ENCODE measurements around the gene CMTM4. TPM values are rescaled to one million over a fixed set of nuclear protein-coding genes. Genes with fewer than 3 reads are reported as not detected.
"Not testable (repeated sequence)": the region's sequence is repeated elsewhere in the genome, so short reads cannot be mapped to it uniquely, and the experiment has no call there.

CMTM4 gene
- total RNA-seq, 1 experiment from 2014 or later: 34.4 TPM

DNA sequence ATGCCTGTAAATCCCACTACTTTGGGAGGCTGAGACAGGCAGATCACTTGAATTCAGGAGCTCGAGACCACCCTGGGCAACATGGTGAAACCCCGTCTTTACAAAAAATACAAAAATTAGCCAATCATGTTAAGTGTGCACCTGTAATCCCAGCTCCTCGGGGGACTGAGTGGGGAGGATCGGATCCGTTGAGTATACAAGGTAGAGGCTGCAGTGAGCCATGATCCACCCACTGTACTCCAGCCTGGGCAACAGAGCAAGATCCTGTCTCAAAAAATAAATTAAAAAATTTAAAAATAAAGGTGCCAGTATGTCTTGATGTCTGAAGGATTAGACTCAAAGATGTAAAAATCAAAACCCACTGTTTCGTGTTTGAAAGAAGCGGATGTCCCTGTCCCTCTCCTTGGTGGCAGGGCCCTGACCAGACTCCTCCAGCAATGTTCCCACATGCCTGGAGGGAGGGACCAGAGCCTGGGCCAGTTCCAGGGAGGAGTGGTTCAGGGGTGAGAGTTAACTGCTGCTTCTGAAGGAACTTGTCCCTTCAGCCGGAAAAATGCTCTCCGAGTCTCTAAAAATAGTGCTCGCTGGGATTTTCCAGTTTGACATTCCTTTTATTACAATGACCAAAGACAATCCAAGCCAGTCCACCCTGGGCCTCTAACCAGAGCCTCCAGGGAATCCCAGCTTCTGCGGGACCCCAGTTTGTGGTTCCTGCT is 9.4 kb upstream of the CMTM4 start:
- no peak for DNase-seq (ENCODE audit: low read depth)

DNA sequence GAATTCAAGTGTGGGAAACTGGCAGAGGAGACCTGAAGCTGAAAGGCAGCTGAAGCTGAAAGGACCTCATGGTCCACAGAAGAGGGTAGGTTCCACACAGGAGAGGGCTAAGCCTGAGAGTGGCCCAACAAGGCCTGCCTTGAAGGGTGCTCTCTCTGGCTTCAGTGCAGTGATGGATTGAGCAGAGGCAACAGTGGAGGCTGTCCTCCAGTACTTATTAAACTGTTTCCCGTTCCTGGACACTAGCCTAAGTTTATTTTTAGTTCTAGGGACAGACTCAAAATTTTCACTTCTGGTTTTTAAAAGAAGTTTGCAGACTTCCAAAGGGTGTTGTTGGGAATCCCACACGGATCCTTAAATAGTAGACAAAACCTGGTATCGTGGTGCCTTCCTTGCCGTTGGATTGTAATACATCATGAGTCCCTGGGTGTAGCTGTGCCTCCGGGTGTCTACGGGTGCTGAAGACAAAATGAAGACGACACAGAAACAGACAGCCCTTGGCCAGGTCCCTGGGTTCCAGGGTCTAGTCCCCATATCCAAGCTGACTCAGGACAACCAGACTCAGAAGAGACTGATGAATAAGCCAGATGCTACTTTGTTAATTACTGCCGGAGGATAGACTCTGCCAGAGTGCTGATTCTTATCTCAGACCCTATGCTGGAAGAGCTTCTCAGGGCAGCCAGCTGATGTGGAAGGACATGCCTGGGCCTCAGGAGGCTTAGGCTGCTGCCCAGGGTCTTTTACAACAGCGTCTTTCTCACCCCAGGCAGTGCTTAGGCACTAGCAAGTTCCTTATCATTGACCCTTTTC is 7.1 kb upstream of the CMTM4 start:
- DNase-seq (ENCODE audit: low read depth): no peak

DNA sequence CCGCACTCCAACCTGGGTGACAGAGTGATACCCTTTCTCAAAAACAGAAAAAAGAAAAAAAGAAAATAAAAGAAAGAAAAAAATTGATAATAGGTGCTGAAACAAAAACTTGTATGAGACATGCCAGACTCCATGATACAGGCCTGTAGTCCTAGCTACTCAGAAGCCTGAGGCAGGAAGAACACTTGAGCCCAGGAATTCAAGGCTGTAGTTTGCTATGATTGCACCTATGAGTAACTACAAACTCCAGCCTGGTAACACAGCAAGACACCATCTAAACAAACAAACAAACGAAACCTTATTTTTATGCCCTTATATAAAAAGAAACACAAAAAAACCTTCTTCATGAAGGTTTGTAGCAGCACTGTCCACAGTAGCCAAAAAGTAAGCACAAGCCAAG is 5.0 kb upstream of the CMTM4 start:
- DNase-seq (ENCODE audit: low read depth): no peak

DNA sequence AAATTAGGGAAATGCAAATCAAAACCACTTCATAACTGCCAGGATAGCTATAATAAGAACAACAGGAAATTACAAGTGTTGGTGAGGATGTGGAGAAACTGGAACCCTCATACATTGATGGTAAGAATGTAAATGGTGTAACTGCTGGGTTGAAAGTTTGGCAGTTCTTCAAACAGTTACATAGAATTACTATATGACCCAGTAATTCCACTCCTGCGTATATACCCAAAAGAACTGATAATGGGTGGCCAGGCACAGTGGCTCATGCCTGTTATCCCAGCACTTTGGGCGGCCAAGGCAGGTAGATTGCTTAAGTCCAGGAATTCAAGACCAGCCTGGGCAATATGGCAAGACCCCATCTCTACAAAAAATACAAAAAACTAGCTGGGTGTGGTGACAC is 4.5 kb upstream of the CMTM4 start:
- no peak for DNase-seq (ENCODE audit: low read depth)

DNA sequence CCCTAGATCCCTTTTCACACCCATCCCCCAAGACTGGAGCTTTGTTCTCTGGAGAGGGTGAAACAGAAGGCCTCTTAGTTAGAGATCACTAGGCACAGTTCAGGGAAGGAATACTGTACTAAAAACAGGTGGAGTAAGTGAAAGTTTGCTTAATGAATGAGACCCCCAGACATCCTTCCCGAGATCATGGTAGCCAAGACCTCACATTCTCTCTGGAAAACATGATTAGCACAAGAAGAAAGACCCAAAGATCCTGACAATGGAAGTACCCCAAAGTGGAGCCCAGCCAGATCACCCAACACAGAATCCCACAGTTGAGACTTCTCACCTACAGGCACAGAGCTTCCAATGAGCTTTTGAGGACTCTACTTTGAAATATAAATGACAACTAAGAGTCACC is 3.4 kb upstream of the CMTM4 start:
- no peak for DNase-seq (ENCODE audit: low read depth)

DNA sequence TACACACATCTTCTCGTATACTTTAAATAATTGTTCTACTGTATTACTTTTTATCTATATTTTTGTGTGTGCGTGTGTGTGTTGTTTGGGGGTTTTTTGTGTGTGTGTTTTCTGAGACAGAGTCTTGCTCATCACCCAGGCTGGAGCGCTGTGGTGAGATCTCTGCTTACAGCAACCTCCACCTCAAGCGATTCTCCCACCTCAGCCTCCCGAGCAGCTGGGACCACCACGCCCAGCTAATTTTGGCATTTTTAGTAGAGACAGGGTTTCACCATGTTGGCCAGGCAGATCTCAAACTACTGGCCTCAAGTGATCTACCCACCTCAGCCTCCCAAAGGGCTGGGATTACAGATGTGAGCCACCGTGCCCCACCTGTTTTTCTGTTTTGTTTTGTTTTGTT is 1.5 kb upstream of the CMTM4 start:
- DNase-seq (ENCODE audit: low read depth): no peak

DNA sequence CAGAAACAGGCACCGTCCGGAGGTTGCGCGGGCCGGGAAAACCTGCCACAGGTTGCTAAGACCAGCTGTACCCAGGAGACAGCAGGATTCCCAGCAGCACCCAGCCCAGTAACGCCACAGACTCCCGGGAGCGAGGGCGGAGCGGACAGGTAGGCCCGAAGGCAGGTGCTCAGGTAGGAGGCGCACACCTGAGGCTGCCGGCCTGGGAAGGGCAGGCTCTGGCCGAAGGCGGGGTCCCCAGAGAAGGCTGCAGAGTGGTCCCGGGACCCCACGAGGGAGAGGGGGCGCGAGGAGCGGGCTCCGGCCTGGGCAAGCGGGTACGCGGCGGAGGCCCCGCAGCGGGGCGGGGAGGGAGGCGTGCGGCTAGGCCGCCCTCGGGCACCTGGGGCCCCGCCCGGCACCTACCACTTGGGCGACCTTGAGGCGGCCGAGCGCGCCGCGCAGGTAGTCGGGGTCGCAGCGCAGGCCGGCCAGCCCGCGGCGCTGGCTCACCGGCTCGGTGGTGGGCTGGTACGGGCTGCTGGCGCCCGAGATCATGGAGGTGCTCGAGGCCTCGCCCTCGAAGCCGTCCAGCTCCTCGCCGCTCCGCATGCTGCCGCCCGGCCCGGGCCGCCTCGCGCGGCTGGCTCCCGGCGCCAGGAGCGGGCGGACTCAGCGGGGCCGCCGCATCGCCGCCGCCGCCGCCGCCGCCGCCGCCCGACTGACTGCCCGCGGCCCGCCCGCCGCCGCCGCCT is 441 bp downstream of the CMTM4 start:
- DNase-seq (ENCODE audit: low read depth): no peak

DNA sequence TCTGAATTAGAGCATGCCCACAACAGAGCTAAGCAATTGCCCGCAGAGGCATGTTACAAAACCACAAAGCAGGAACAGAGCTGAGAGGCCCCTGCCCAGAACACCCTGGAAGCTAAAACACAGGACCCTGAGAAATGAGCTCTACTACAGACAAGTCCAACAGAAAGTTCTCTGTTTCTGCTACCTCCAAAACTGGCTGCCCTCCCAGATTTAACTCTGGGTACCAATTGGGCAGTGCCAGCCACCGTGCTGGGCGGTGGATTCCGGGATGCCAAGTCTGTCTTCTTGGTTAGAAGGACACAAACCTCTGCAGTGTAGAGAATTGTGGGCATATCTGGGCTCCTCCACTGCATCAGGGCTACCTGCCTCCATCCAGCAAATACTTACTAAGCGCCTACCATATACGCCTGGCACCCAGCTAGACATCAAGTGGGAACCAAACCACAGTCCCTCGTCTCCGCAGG is 1.0 kb downstream of the CMTM4 start:
- no peak for DNase-seq (ENCODE audit: low read depth)

DNA sequence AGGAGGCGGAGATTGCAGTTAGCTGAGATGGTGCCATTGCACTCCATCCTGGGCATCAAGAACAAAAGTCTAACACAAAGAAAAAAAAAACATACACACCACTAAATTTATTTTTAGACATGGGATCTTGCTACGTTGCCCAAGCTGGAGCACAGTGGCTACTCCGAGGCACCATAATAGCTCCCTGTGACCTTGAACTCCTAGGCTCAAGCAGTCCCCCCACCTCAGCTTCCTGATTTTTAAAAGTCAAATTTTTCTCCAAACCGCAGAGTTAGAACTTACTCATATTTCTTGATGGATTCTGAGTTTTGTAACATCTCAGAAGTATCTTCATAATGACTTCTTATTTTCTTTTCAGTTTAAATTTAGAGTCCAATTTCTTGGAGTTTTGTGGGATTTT is 3.4 kb downstream of the CMTM4 start:
- DNase-seq (ENCODE audit: low read depth): no peak

DNA sequence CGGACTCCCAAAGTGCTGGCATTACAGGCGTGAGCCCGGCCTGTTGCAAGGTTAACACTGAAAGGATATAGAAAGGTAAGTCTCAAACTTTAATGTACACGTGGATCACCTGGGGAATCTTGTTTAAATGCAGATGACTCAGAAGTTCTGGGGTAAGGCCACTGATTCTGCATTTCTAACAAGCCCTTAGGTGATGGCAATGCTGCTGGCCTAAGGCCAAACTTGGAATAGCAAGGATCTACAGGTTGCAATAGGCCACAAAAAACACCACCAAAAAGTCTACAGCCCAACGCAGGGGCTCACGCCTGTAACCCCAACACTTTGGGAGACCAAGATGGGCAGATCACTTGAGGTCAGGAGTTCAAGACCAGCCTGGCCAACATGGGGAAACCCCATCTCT is 4.2 kb downstream of the CMTM4 start:
- DNase-seq (ENCODE audit: low read depth): no peak

DNA sequence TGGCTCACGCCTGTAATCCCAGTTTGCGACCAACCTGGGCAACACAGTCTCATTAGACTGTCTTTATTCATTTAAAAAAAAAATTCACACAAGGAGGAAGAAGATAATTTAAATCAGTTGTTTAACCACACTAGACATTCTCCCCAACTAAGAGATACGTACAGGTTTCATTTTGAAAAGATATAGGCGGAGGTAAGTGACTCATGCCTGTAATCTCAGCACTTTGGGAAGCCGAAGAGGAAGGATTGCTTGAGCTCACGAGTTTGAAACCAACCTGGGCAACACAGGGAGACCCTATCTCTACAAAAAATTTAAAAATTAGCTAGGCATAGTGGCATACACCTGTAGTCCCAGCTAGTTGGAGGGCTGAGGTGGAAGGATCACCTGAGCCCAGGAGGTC is 5.3 kb downstream of the CMTM4 start:
- DNase-seq (ENCODE audit: low read depth): no peak

DNA sequence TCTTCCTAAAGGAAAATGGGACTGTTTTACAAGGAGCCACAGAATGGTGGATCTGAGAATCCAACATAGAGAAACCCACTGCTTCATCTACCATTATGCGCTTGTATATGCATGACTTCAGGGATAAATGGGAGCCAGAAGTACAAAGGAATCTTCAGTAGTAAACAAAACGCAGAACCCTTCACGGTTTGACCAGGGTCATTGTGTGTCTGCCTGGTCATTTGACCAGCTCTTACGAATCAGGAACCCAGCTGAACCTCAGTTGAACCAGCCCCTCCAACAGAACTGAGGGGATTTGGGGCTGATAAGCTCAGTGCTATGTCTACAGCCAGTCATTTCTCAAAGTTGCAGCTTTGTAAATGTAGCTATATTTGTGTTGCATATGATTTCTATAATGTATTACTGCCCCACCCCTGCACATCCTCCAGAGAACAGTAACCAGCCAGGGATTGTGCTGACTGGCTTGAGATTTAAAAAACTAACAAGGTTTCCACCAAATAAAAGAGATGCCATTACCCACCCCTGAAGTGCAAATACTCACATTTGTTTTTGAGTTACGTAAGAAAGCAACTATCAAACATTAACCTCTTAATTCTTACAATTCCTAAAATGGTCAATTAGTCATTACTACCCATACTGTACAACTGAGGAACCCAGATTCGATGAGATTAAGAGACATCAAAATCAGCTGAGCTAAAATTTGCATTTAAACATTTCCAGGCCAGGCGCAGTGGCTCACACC is 6.3 kb downstream of the CMTM4 start:
- no peak for DNase-seq (ENCODE audit: low read depth)

DNA sequence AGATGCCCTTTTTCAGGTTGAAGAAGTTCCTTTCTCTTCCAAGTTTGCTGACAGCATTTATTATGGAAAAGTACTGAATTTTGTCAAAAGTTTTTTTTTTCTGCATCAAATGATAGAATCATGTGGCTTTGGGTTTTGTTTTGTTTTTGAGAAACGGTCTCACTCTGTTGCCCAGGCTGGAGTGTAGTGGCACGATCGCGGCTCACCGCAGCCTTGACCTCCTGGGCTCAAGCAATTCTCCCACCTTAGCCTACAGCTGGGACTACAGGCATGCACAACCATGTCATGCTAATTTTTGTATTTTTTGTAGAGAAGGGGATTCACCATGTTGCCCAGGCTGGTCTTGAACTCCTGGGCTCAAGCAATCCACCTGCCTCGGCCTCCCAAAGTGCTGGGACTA is 7.3 kb downstream of the CMTM4 start:
- DNase-seq (ENCODE audit: low read depth): no peak

DNA sequence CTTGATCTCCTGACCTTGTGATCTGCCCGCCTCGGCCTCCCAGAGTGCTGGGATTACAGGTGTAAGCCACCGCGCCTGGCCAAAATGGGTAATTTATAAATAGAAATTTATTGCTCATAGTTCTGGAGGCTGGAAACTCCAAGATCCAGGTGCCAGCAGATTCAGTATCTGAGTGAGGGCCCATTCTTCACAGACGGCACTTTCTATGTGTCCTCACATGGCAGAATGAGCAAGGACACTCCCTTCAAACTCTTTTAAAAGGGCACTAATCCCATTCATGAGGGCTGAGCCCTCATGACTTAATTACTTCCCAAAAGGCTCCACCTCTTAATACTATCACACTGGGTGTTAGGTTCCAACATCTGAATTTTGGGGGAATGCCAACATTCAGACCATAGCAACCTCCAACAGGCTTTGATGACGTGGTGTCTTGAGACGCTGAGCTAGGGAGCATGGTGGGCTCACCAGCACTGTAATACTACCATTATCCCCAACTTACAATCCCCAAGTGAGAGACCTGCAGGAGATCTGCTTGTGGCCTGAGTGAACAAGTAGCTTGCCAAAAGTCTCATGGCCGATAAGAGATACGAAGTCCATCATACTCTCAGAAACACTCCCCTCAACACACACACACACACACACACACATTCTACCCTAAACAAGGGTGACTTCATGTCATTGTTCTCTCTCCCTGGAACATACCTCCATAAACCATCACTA is 8.5 kb downstream of the CMTM4 start:
- DNase-seq (ENCODE audit: low read depth): no peak

DNA sequence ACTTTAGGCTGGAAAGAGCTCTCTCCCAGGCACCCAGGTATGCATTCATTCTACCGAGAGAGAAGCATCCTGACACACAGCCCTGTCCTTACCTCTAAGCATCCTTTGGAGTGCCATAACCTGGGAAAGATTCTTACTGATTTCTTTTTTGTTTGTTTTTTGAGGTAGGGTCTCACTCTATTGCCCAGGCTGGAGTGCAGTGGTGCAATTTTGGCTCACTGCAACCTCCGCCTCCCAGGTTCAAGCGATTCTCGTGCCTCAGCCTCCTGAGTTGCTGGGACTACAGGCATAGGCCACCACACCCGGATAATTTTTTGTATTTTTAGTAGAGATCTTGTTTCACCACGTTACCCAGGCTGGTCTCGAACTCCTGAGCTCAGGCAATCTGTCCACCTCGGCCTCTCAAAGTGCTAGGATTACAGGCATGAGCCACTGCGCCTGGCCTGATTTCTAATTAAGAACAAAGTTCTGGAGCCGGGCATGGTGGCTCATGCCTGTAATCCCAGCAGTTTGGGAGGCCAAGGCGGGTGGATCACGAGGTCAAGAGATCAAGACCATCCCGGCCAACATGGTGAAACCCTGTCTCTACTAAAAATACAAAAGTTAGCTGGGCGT is 10.9 kb downstream of the CMTM4 start:
- not testable (repeated sequence) for DNase-seq (ENCODE audit: low read depth)

DNA sequence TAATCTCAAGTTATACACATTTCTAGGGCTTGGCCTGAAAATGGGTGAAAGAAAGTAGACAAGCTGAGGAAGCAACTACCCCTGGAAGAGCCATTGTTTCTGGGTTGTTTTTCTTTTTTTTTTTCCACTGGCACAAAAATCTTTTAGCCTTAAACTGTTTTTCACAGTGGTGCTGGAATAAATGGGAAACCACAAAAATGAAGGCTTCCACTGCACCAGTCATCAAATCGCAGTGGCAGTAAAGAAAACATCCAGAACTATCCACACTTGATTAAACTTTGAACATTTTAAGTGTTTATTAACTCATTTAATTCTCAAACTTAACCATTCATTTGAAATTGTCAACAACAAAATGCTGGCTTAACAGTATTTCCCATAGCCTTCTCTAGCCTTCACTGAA is 14.3 kb downstream of the CMTM4 start:
- DNase-seq (ENCODE audit: low read depth): no peak

DNA sequence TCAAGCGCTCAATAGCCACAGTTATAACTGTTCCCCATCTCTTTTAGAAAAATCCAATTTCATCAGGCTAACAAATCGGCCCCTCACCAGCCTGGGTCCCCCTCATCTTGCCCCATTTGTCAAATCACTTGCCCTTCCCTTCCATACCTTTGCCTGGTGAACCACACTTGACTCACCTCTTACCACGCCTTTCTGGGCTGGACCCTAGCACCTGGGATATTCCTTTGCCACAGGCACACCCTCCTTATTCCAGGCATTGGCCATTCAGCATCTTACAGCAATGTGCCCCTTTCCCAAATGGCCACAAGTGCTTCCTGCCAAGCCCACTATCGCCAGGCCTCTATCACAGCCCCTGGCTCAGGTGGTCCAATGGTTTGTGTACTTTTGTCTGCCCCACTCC is 14.9 kb downstream of the CMTM4 start:
- no peak for DNase-seq (ENCODE audit: low read depth)

DNA sequence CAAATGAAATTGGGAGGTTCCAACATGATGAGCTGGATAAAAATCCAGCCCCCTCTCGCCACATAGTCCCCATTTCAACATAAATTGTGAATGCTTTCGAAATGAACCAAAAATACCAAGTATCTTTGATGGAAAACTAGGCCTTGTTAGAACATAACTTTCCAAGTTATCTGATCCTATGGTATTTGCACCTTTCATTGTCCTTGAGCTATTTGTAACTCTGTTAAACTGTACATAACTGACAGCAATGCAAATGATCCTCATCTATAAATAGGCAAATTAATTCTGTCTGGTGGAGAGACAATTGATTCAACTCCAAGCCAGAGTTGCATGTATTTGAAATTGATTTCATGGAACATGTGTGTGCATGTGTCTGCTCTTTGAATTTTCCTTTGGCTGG is 18.2 kb downstream of the CMTM4 start:
- no peak for DNase-seq (ENCODE audit: low read depth)

DNA sequence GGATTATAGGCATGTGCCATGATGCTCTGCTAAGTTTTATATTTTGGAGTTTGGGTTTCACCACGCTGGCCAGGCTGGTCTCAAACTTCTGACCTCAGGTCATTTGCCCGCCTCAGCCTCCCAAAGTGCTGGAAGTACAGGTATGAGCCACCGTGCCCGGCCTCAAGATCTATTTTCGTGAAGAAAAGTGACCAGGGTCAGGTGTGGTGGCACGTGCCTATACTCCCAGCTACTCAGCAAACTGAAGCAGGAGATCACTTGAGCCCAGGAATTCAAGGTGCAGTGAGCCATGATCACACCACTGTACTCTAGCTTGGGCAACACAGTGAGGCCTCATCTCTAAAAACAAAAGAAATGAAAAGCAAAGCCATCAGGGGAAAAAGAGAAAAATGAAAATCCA is 18.7 kb downstream of the CMTM4 start:
- no peak for DNase-seq (ENCODE audit: low read depth)

DNA sequence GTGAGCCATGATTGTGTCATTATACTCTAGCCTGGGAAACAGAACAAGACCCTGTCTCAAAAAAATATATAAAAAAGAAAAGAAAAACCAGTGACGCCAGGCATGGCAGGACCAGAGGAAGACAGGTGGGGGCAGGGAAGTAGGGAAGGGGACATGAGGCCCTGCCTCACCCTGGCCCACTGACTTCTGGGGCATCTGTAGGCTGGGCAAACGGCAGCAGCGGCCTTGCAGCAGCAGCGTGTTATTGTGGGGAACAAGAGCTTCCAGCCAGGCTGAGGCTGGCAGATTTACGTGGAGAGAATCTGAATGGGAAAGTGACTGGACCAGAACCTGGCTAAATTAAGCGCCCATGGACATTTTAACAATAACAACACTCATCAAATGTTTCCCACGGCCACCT is 19.4 kb downstream of the CMTM4 start:
- DNase-seq (ENCODE audit: low read depth): no peak

Data from HT1080 (cell line).